ENCODE results near the gene TRPM8.

TRPM8 gene

DNA sequence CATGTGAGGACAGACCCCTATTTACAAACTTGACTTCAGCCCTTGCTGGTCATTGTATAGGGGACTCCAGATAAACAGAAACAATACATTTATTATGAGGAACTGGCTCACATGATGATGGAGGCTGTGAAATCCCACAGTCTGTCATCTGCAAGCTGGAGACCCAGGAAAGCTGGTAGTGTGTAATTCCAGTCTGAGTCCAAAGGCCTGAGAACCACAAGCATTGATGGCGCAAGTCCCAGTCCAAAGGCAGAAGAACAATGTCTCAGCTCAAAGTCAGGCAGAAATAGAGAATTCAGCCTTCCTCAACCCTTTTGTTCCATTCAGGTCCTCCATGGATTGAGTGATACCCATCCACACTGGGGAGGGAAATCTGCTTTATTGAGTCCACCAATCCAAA is 105.3 kb downstream of the TRPM8 start:
- H3K9me3 ChIP-seq, result no peaks in the 10 kb centered on the region
- TF ChIP-seq, protein P1, sequence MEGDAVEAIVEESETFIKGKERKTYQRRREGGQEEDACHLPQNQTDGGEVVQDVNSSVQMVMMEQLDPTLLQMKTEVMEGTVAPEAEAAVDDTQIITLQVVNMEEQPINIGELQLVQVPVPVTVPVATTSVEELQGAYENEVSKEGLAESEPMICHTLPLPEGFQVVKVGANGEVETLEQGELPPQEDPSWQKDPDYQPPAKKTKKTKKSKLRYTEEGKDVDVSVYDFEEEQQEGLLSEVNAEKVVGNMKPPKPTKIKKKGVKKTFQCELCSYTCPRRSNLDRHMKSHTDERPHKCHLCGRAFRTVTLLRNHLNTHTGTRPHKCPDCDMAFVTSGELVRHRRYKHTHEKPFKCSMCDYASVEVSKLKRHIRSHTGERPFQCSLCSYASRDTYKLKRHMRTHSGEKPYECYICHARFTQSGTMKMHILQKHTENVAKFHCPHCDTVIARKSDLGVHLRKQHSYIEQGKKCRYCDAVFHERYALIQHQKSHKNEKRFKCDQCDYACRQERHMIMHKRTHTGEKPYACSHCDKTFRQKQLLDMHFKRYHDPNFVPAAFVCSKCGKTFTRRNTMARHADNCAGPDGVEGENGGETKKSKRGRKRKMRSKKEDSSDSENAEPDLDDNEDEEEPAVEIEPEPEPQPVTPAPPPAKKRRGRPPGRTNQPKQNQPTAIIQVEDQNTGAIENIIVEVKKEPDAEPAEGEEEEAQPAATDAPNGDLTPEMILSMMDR (IDR thresholded peaks at IDR 0.05), result no peak

DNA sequence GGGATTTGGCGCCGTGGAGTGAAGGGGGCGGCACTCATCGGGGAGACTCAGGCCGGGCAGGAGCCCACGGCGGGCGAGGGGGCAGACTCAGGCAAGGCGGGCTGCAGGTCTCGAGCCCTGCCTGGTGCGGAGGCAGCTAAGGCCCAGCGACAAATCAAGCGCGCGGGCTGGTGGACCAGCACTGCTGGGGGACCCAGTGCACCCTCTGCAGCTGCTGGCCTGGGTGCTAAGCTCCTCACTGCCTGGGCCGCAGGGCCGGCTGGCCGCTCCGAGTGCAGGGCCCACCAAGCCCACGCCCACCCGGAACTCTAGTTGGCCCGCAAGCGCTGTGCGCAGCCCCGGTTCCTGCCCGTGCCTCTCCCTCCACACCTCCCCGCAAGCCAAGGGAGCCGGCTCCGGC is 107.1 kb downstream of the TRPM8 start:
- Histone ChIP-seq H3K9me3 (no peaks in the 10 kb centered on the region), H3K36me3 (no peaks in the 10 kb centered on the region), H3K27ac (no peak overlapping the region), H3K4me3 (no peak overlapping the region), H3K4me1 (peaks cover 0 to 7% (median 2%) of the 10 kb centered on the region in 4 donors), H3K27me3 (peaks cover 0 to 4% of the 10 kb centered on the region in 2 donors)
- TF ChIP-seq, protein P1 (IDR thresholded peaks at IDR 0.05), result no peak
- intact Hi-C loops (cut with DNase I; ENCODE audit: low total_unique reads), result no loop called here
- no peak for DNase-seq

More for the DNA sequence above, 105.3 kb downstream of the TRPM8 start:
- Histone ChIP-seq H3K27me3 (peaks cover 0 to 4% of the 10 kb centered on the region in 2 donors), H3K4me3 (no peak overlapping the region), H3K36me3 (no peaks in the 10 kb centered on the region), H3K4me1 (peaks cover 0 to 7% (median 2%) of the 10 kb centered on the region in 4 donors), H3K27ac (no peak overlapping the region)
- no peak for DNase-seq
- intact Hi-C loops (cut with DNase I; ENCODE audit: low total_unique reads), result no loop called here

DNA sequence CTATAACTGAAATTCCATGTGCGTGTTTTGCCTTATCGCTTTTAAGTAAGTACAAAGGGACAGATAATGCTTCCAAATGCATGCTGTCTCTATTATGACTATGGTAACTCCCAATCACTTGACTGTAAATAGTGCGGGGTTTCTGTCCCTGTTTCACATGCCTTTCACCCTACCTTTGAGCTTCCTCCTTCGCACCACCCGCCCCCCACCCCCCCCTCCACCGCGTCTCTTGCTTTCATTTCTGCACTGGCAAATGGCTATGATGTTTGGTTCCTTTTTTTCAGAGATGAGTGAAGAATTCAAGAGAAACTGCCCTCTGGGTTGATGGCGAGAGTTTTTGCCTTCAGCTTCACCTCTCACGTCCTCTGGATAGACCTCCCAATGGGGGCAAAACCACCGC is 108.3 kb downstream of the TRPM8 start:
- Histone ChIP-seq H3K27me3 (peaks cover 0 to 4% of the 10 kb centered on the region in 2 donors), H3K9me3 (no peaks in the 10 kb centered on the region), H3K4me1 (peaks cover 0 to 7% (median 2%) of the 10 kb centered on the region in 4 donors), H3K27ac (no peak overlapping the region), H3K36me3 (no peaks in the 10 kb centered on the region), H3K4me3 (peak overlapping the region in 1 of 2 donors; percentile 28)
- TF ChIP-seq, protein P1 (IDR thresholded peaks at IDR 0.05), result no peak
- no peak for DNase-seq
- intact Hi-C loops (cut with DNase I; ENCODE audit: low total_unique reads), result no loop called here

DNA sequence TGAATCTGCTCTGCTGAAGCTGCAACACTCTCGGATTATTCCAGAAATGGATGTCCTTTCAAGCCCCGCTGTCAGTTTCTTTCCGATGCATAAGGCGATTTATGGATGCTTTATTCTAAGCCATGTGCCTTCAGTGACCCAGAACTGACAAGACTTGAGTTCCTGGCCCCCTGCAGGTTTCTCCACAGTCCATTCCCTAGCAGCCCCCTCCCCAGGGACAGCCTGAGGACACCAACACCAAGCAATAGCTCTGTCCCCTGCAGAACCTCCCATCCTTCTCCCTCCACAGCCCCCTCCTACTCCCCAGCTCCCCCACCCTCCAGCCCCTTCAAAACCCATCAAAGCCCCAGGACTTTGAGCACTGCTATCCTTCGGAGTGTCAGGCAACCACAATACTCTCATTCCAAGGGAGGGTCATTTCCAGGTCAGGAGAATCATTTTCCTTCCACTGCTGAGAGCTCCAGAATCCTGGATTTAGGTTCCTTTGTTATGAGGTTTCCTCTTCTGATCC is 108.8 kb downstream of the TRPM8 start:
- TF ChIP-seq, protein P1 (IDR thresholded peaks at IDR 0.05), result no peak
- H3K36me3 ChIP-seq, result no peaks in the 10 kb centered on the region
- intact Hi-C loops (cut with DNase I; ENCODE audit: low total_unique reads), result no loop called here
- peaks cover 0 to 7% (median 2%) of the 10 kb centered on the region in 4 donors for H3K4me1 ChIP-seq
- peaks cover 0 to under 1% of the 10 kb centered on the region in 2 donors for H3K27me3 ChIP-seq
- no peaks in the 10 kb centered on the region for H3K9me3 ChIP-seq
- H3K27ac ChIP-seq, result no peak overlapping the region
- DNase-seq, result no peak
- peak overlapping the region in 1 of 2 donors; percentile 28 for H3K4me3 ChIP-seq

DNA sequence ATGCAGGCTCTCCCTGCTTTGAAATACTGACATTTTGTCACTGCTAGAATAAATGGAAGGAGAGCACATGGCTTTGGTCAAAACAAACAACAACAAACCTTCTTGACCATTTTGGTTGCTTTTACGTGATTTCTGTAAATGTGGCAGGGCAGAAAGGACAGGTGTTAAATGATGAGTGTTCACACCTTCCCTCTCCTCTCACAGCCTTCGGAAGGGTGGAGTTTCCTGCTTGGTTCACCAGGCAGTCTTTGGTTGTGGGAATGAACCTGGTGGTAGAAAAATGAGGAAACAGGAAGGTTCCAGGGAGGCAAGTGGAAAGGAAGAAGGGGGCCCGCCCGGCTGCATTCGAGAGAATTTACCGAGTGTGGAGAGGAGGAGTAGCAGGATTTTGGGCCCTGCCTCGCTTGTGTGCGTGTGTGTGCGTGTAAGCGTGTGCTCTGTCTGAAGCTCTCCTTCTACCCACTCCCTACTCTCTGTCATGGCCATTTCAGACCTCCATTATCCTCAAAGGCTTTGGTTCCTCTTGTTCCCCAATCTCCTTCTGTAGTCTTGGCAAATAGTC is 109.6 kb downstream of the TRPM8 start:
- no peaks in the 10 kb centered on the region for H3K36me3 ChIP-seq
- intact Hi-C loops (cut with DNase I; ENCODE audit: low total_unique reads), result no loop called here
- TF ChIP-seq, protein P1 (IDR thresholded peaks at IDR 0.05), result no peak
- no peak overlapping the region for H3K4me3 ChIP-seq
- H3K27ac ChIP-seq, result no peak overlapping the region
- no peaks in the 10 kb centered on the region for H3K9me3 ChIP-seq
- no peaks in the 10 kb centered on the region for H3K27me3 ChIP-seq
- no peak for DNase-seq
- H3K4me1 ChIP-seq, result peaks cover 0 to 7% (median 2%) of the 10 kb centered on the region in 4 donors
